Measurements from ENCODE around the gene FOXP1.
A peak's percentile ranks its signal among the peaks of the same experiment; 100 is the strongest.

DNA sequence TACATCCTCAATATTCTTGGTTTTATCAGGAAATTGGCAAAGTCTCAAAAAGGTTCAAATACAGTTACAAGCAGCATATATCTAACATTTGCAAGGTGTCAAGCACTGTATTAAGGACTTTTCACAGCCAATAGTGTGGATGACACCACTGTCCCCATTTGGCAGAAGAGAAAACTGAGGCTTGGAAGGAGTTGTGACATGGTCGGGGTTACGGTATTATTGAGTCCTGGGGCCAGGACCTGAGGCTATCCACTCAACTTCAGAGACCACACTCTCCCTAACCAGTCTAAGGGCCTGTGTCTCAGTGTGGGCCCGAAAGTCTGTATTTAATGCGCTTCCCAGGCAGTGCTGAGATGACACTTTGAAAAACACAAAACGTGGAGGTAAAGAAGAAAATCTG, 99.1 kb downstream of the FOXP1 start:
- TF ChIP-seq, protein P1, sequence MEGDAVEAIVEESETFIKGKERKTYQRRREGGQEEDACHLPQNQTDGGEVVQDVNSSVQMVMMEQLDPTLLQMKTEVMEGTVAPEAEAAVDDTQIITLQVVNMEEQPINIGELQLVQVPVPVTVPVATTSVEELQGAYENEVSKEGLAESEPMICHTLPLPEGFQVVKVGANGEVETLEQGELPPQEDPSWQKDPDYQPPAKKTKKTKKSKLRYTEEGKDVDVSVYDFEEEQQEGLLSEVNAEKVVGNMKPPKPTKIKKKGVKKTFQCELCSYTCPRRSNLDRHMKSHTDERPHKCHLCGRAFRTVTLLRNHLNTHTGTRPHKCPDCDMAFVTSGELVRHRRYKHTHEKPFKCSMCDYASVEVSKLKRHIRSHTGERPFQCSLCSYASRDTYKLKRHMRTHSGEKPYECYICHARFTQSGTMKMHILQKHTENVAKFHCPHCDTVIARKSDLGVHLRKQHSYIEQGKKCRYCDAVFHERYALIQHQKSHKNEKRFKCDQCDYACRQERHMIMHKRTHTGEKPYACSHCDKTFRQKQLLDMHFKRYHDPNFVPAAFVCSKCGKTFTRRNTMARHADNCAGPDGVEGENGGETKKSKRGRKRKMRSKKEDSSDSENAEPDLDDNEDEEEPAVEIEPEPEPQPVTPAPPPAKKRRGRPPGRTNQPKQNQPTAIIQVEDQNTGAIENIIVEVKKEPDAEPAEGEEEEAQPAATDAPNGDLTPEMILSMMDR (IDR thresholded peaks at IDR 0.05 in 2 of 3, conservative IDR thresholded peaks at IDR 0.05 in 1 of 3; ENCODE audit: insufficient read depth in 2 of 3, low read depth in 1 of 3, low read length in 3 of 3), result no peak
- TF ChIP-seq, protein P2, sequence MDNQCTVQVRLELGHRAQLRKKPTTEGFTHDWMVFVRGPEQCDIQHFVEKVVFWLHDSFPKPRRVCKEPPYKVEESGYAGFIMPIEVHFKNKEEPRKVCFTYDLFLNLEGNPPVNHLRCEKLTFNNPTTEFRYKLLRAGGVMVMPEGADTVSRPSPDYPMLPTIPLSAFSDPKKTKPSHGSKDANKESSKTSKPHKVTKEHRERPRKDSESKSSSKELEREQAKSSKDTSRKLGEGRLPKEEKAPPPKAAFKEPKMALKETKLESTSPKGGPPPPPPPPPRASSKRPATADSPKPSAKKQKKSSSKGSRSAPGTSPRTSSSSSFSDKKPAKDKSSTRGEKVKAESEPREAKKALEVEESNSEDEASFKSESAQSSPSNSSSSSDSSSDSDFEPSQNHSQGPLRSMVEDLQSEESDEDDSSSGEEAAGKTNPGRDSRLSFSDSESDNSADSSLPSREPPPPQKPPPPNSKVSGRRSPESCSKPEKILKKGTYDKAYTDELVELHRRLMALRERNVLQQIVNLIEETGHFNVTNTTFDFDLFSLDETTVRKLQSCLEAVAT (IDR thresholded peaks at IDR 0.05), result no peak
- TF ChIP-seq ZNF232 (CRISPR knock-in tag; IDR thresholded peaks at IDR 0.05) (no peak), CHD4 (IDR thresholded peaks at IDR 0.05; ENCODE audit: insufficient read depth, insufficient replicate concordance, low read depth, low read length, poor library complexity, severe bottlenecking) (no peak), SMC3 (conservative IDR thresholded peaks at IDR 0.05; ENCODE audit: insufficient read depth, low read depth, low read length) (no peak), KDM1A (IDR thresholded peaks at IDR 0.05) (0 out of 4 replicates have a peak, but pooled peaks of 1 of the 2 experiments have one; percentile 13), FOXK2 (conservative IDR thresholded peaks at IDR 0.05 in 1 of 2, IDR thresholded peaks at IDR 0.05 in 1 of 2; ENCODE audit: low read depth in 2 of 2) (no peak), CREB1 (IDR thresholded peaks at IDR 0.05) (no peak), CREB1 (CRISPR knock-in tag; IDR thresholded peaks at IDR 0.05) (no peak), ESRRA (IDR thresholded peaks at IDR 0.05; ENCODE audit: borderline replicate concordance, low read depth) (no peak), EHMT2 (IDR thresholded peaks at IDR 0.05) (no peak), ZNF384 (IDR thresholded peaks at IDR 0.05; ENCODE audit: low read depth, low read length) (no peak), POLR2A (conservative IDR thresholded peaks at IDR 0.05) (no peak)
- TF ChIP-seq, protein P3, sequence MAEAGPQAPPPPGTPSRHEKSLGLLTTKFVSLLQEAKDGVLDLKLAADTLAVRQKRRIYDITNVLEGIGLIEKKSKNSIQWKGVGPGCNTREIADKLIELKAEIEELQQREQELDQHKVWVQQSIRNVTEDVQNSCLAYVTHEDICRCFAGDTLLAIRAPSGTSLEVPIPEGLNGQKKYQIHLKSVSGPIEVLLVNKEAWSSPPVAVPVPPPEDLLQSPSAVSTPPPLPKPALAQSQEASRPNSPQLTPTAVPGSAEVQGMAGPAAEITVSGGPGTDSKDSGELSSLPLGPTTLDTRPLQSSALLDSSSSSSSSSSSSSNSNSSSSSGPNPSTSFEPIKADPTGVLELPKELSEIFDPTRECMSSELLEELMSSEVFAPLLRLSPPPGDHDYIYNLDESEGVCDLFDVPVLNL (CRISPR knock-in tag; IDR thresholded peaks at IDR 0.05; ENCODE audit: low read depth), result no peak
